ENCODE measurements around the gene CYFIP1.

GRCh38 chr15:22903427-22903826, 76.7 kb downstream of the CYFIP1 start:
- TF ChIP-seq EP300 (IDR thresholded peaks at IDR 0.05) (no peak), CTCF (IDR thresholded peaks at IDR 0.05) (no peak), POLR2A (IDR thresholded peaks at IDR 0.05) (no peak)

Measured in tibial nerve (tissue), 4 donors.